K562 (cell line): Measurements from ENCODE around the gene TYSND1. TPM values are rescaled to one million over a fixed set of nuclear protein-coding genes. Genes with fewer than 3 reads are reported as not detected.
A peak's percentile ranks its signal among the peaks of the same experiment; 100 is the strongest.

ENCODE experiments used
- ATAC-seq: fragments of 200-7000 bp; cut with Tn5 transposase; 3 replicates; pipeline ENCODE4 v1.9.1; 2020; ENCODE audit warnings: moderate library complexity
- BruUV-seq: library from RNA; stranded (reverse); fragments of 400-500 nt; replicated peaks from 2 replicates; lab custom pipeline; 2021; lab: Mats Ljungman, UMichigan
- CTCF ChIA-PET: fragments of 300-600 bp; formaldehyde crosslinking; extraction: SDS; loops from one replicate; lab custom pipeline; 2021; ENCODE audit warnings: low intra/inter-chr PET ratio; lab: Yijun Ruan, JAX
- POLR2A ChIA-PET: fragments of 300-600, 350-650 bp; sonication (Branson Sonifier 250); formaldehyde crosslinking; extraction: SDS; loops from one replicate; lab custom pipeline; 2021; ENCODE audit warnings: antibody characterized with exemption, inconsistent platforms; lab: Yijun Ruan, JAX
- DNase-seq, 4 experiments: peaks; one replicate each; pipeline versions ENCODE4 v3.0.0 to v3.0.0-alpha.2; 2011 to 2018; ENCODE audit warnings: low spot score in 3 of 4, mixed read lengths in 3 of 4; ENCODE audit errors: extremely low read depth in 1 of 4
- FAIRE-seq: peaks from 2 replicates; lab custom pipeline; 2011; peaks lifted over from hg19 to GRCh38; lab: Jason Lieb, UNC
- H2AFZ ChIP-seq: 2 replicates; pipeline ENCODE4 v1.6.0; 2011; ENCODE audit warnings: low read depth, low read length, control low read depth, inconsistent platforms
- H3K27ac ChIP-seq: fragments of 200-600 bp; 3 replicates; pipeline ENCODE4 v1.8.0; 2011; ENCODE audit warnings: low read depth, mild to moderate bottlenecking, control low read depth, inconsistent platforms, low read length, moderate library complexity, mixed read lengths; ENCODE audit errors: extremely low read depth
- H3K27me3 ChIP-seq, 2 experiments: fragments of 300-600 bp in 1 of 2; 2 replicates in 1 of 2; 3 replicates in 1 of 2; pipeline versions ENCODE4 v1.6.0 to v1.8.0; 2011; ENCODE audit warnings: inconsistent platforms in 2 of 2, low read length in 2 of 2, mild to moderate bottlenecking in 1 of 2, mixed read lengths in 1 of 2, moderate library complexity in 1 of 2; ENCODE audit not compliant: control insufficient read depth in 2 of 2, insufficient read depth in 2 of 2
- H3K36me3 ChIP-seq: fragments of 300-600 bp; 3 replicates; pipeline ENCODE4 v1.8.0; 2011; ENCODE audit warnings: mild to moderate bottlenecking, low read length, inconsistent platforms; ENCODE audit not compliant: control insufficient read depth, insufficient read depth
- H3K4me1 ChIP-seq, 2 experiments: fragments of 200-600 bp in 1 of 2; replicated peaks in 1 of 2; 2 replicates in 1 of 2; 3 replicates in 1 of 2; pipeline versions ENCODE4 v1.5.1 to v1.8.0; 2011; ENCODE audit warnings: inconsistent platforms in 2 of 2, low read length in 2 of 2, mild to moderate bottlenecking in 1 of 2, mixed read lengths in 1 of 2, moderate library complexity in 1 of 2; ENCODE audit not compliant: control insufficient read depth in 2 of 2, insufficient read depth in 2 of 2
- H3K4me2 ChIP-seq: 2 replicates; pipeline ENCODE4 v1.6.1; 2011; ENCODE audit warnings: low read length, control low read depth, inconsistent platforms, mixed read lengths; ENCODE audit not compliant: insufficient read depth
- H3K4me3 ChIP-seq: fragments of 200-600 bp; sonication (generic), shearing (Covaris generic); 2 replicates; pipeline ENCODE4 v1.5.1; 2016; ENCODE audit warnings: control low read depth, inconsistent platforms
- H3K79me2 ChIP-seq: fragments of 200-600 bp; 3 replicates; pipeline ENCODE4 v1.8.0; 2011; ENCODE audit warnings: low read length, inconsistent platforms; ENCODE audit not compliant: control insufficient read depth, insufficient read depth
- H3K9ac ChIP-seq, 2 experiments: 2 replicates each; pipeline versions ENCODE4 v1.6.0 to v1.6.1; 2011; ENCODE audit warnings: low read depth in 2 of 2, low read length in 2 of 2, control low read depth in 1 of 2, inconsistent platforms in 1 of 2, mild to moderate bottlenecking in 1 of 2, mixed read lengths in 1 of 2; ENCODE audit not compliant: insufficient read depth in 1 of 2
- H3K9me1 ChIP-seq: one replicate; pipeline ENCODE4 v1.6.0; 2011; ENCODE audit warnings: inconsistent platforms, mild to moderate bottlenecking, low read length, moderate library complexity; ENCODE audit not compliant: control insufficient read depth, insufficient read depth
- H3K9me3 ChIP-seq: replicated peaks from 2 replicates; pipeline ENCODE4 v1.5.1; 2011; ENCODE audit warnings: low read depth, low read length, inconsistent platforms; ENCODE audit not compliant: control insufficient read depth, insufficient read depth
- H4K20me1 ChIP-seq: replicated peaks from 2 replicates; pipeline ENCODE4 v1.6.1; 2011; ENCODE audit warnings: low read length, inconsistent platforms, mixed read lengths; ENCODE audit not compliant: control insufficient read depth, insufficient read depth
- ATF3 ChIP-seq, 2 experiments: fragments of 450-650 bp in 1 of 2; sonication (generic) in 1 of 2; formaldehyde crosslinking in 1 of 2; IDR thresholded peaks in 1 of 2; conservative IDR thresholded peaks in 1 of 2; 2 replicates each; pipeline versions ENCODE4 v1.6.1 to v1.8.1; 2016 to 2023; ENCODE audit warnings: mild to moderate bottlenecking in 2 of 2, moderate library complexity in 2 of 2, inconsistent platforms in 1 of 2, missing genetic modification reagents in 1 of 2
- BHLHE40 ChIP-seq: IDR thresholded peaks from 2 replicates; pipeline ENCODE4 v1.6.1; 2011; ENCODE audit warnings: low read length, improper control_type of control experiment
- CBFA2T3 ChIP-seq: fragments of 450-650 bp; IDR thresholded peaks from 2 replicates; pipeline ENCODE4 v1.6.1; 2017
- CBX3 ChIP-seq, 2 experiments: IDR thresholded peaks; 1 replicate in 1 of 2; 2 replicates in 1 of 2; pipeline ENCODE4 v1.6.1; 2012; ENCODE audit warnings: inconsistent platforms in 2 of 2, low read length in 2 of 2, borderline replicate concordance in 1 of 2, control low read depth in 1 of 2
- DMBX1 ChIP-seq: fragments of 250-450 bp; sonication (Bioruptor Pico); IDR thresholded peaks from 2 replicates; pipeline ENCODE4 v1.8.0; 2022; ENCODE audit warnings: inconsistent platforms, mild to moderate bottlenecking, moderate library complexity, borderline replicate concordance
- EZH2 ChIP-seq: IDR thresholded peaks from 2 replicates; pipeline ENCODE4 v1.6.1; 2012; ENCODE audit warnings: low read depth, mild to moderate bottlenecking, inconsistent platforms, low read length, borderline replicate concordance
- HES1 ChIP-seq: fragments of 450-650 bp; IDR thresholded peaks from 2 replicates; pipeline ENCODE4 v1.6.1; 2016; ENCODE audit warnings: low read depth, mild to moderate bottlenecking, moderate library complexity
- L3MBTL2 ChIP-seq: fragments of 450-650 bp; IDR thresholded peaks from 2 replicates; pipeline ENCODE4 v1.6.1; 2016; ENCODE audit warnings: mild to moderate bottlenecking, moderate library complexity
- MAX ChIP-seq: sonication (generic); formaldehyde crosslinking; IDR thresholded peaks from 2 replicates; pipeline ENCODE4 v1.9.0; 2022; ENCODE audit warnings: mild to moderate bottlenecking, missing genetic modification reagents
- POLR2G ChIP-seq: fragments of 200-400 bp; formaldehyde crosslinking; IDR thresholded peaks from 2 replicates; pipeline ENCODE4 v1.6.1; 2017; ENCODE audit warnings: low read depth, mild to moderate bottlenecking, antibody characterized with exemption, low read length, moderate library complexity
- STAT5A ChIP-seq: IDR thresholded peaks from 2 replicates; pipeline ENCODE4 v1.6.1; 2012; ENCODE audit warnings: low read length, inconsistent platforms, borderline replicate concordance
- ZNF217 ChIP-seq: sonication (generic); formaldehyde crosslinking; IDR thresholded peaks from 2 replicates; pipeline ENCODE4 v1.8.0; 2022; ENCODE audit warnings: mild to moderate bottlenecking, missing genetic modification reagents
- ZNF41 ChIP-seq: fragments of 250-450 bp; sonication (Bioruptor Pico); conservative IDR thresholded peaks from 2 replicates; pipeline ENCODE4 v1.4.0; 2020; ENCODE audit warnings: mild to moderate bottlenecking
- WGBS: fragments of 100-300 bp; shearing (Covaris generic); methylation state at CpG from one replicate; pipeline ENCODE4 v1.1.6; 2016; ENCODE audit warnings: low coverage, mixed read lengths; ENCODE audit not compliant: insufficient coverage; ENCODE audit errors: missing lambda C conversion rate; 5-methylcytosine and 5-hydroxymethylcytosine counted together
- in situ Hi-C: fragments of 300-500 bp; cut with MboI; formaldehyde crosslinking; loops from 4 replicates; pipeline ENCODE4 v1.15.0; 2018; ENCODE audit warnings: inconsistent platforms, mixed read lengths
- intact Hi-C: fragments of 100-400 bp; cut with micrococcal nuclease; formaldehyde crosslinking; loops from 2 replicates; pipeline ENCODE4 v1.14.2; 2022
- polyA plus RNA-seq, 8 experiments: library from polyadenylated mRNA; depleted of rRNA in 4 of 8; stranded (reverse) in 5 of 8; unstranded in 3 of 8; fragments of >200 nt; fragmentation: Nextera tagmentation in 2 of 8; fragmentation: Illumina TruSeq in 1 of 8; extraction: Ambion mirVana in 2 of 8; extraction: Trizol in 1 of 8; gene quantifications; 2 replicates each; pipeline versions ENCODE4 v1.2.1 to v1.2.3, GENCODE V29; 2011 to 2014; ENCODE audit warnings: inconsistent platforms in 1 of 8, missing spikeins in 1 of 8
- total RNA-seq, 7 experiments: library from RNA; depleted of rRNA in 6 of 7; stranded (reverse); fragments of >200 nt in 6 of 7; fragmentation: Illumina TruSeq in 2 of 7; extraction: Trizol in 2 of 7; gene quantifications; 2 replicates each; pipeline versions ENCODE4 v1.2.1 to v1.2.3, GENCODE V29; 2011 to 2021; ENCODE audit warnings: low replicate concordance in 1 of 7

TYSND1 gene
- total and polyA plus RNA-seq, 9 of the 15 experiments (the other 6 are each of a cell fraction or from before 2014, with no cell fraction given), result 0.60 to 2.0 (median 1.3) TPM

GRCh38 chr10:70146489-70147258, at the start of gene TYSND1 (continued):
- peak; percentile 18; the same call in 1 of the 2 replicates for TF ChIP-seq POLR2G
- TF ChIP-seq EZH2, result no peak

- POLR2A ChIA-PET, result interaction anchor here (0.9 to 1.3 kb wide), 2 partner anchors 13 to 17 kb away, joined by 4 to 5 read pairs; no protein-coding TSS in a partner anchor
- no peak overlapping the region for H3K4me3 ChIP-seq
- no peaks in the 10 kb centered on the region for H3K9me1 ChIP-seq
- no peaks in the 10 kb centered on the region; a peak in 2 of 5 replicates for H3K27me3 ChIP-seq
- no peaks in the 10 kb centered on the region; a peak in 1 of 5 replicates for H3K4me1 ChIP-seq
- no peak overlapping the region for H3K27ac ChIP-seq
- no peak overlapping the region for H3K4me2 ChIP-seq
- DNase-seq, result peak in 1 of 4 experiments; percentile 36
- H3K9me3 ChIP-seq, result no peaks in the 10 kb centered on the region
- intact Hi-C loops (no loop called here), in situ Hi-C loops (no loop called here)
- no peak for FAIRE-seq
- WGBS, result 12% methylated on average over 7 of the region's 7 CpGs
- H3K79me2 ChIP-seq, result no peaks in the 10 kb centered on the region
- ATAC-seq, result peak; percentile 56
- peaks cover 10% of the 10 kb centered on the region; the same call in 2 of the 3 replicates for H3K36me3 ChIP-seq
- H3K9ac ChIP-seq, result no peak overlapping the region
- no peaks in the 10 kb centered on the region for H4K20me1 ChIP-seq
- CTCF ChIA-PET, result interaction anchor here (0.7 kb wide), 1 partner anchor 687 kb away, joined by 4 read pairs; no protein-coding TSS in a partner anchor
- H2AFZ ChIP-seq, result peak overlapping the region; percentile 0; the same call in 1 of the 2 replicates
- BruUV-seq, result no TSS peak
- no peak for TF ChIP-seq ZNF217 (CRISPR knock-in tag)
- no peak for TF ChIP-seq HES1
- TF ChIP-seq STAT5A, result no peak
- no peak for TF ChIP-seq ZNF41 (CRISPR knock-in tag)
- TF ChIP-seq CBFA2T3, result peak; percentile 48
- peak; percentile 62; the same call in 1 of the 2 replicates for TF ChIP-seq MAX (CRISPR knock-in tag)
- TF ChIP-seq CBX3 (IDR thresholded peaks at IDR 0.05; ENCODE audit: borderline replicate concordance in 1 of 2, low read length in 2 of 2), result peak in 1 of 2 experiments; percentile 60; a peak in 1 of 3 replicates
- peak; percentile 47; the same call in 1 of the 2 replicates for TF ChIP-seq BHLHE40
- TF ChIP-seq DMBX1, result no peak
- peak; percentile 86 for TF ChIP-seq L3MBTL2
- peak; percentile 44; the same call in 1 of the 2 replicates for TF ChIP-seq ATF3 (IDR thresholded peaks at IDR 0.05)
- no peak for TF ChIP-seq ATF3 (CRISPR knock-in tag; conservative IDR thresholded peaks at IDR 0.05)
Observed at GRCh38 chr10:70193391-70193844, 46.9 kb upstream of the TYSND1 start.
